NCI-H2107 treated with DMSO at 0.1 percent for 48 hours (cell line): ENCODE measurements around the gene PRSS50.

Experiments
- DNase-seq: peaks from one replicate; lab custom pipeline; 2025; ENCODE audit not compliant: unreplicated experiment; lab: John Stamatoyannopoulos, UW

Gene PRSS50

DNA sequence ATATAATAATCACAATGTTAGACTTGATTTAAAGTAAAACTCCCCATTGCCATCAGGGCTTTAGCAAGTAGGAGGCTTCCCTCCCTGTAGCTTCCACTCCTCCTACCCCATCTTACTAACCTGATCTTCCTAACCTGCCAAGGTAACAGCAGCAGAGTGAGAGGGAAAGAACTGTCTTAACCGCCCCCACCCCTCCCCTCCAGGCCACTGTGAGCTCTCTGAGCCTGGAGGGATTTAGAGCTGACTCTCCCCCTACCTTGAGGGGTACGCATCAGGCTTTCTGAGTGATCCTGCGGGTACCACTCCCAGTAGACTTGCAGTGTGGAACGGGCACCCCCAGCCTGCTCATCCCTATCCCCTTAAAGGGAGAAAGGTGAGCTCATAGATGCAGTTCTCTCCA is 11.4 kb upstream of the PRSS50 start:
- no peak for DNase-seq

- DNase-seq: no peak
Observed at GRCh38 chr3:46725621-46726314, 8.1 kb upstream of the PRSS50 start.

GRCh38 chr3:46724424-46724823 is 6.8 kb upstream of the PRSS50 start:
- no peak for DNase-seq

GRCh38 chr3:46722443-46722842 is 4.8 kb upstream of the PRSS50 start:
- no peak for DNase-seq

DNA sequence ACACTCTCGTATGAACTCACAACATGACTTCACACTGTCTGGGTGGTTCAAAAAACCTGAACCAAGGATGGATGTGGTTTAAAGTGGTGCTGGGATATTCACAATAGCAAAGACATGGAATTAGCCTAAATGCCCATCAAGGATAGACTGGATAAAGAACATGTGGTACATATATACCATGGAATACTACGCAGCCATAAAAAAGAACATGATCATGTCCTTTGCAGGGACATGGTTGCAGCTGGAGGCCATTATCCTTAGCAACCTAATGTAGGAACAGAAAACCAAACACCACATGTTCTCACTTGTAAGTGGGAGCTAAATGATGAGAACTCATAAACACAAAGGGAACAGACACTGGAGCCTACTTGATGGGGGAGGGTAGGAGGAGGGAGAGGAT is 3.3 kb upstream of the PRSS50 start:
- no peak for DNase-seq

GRCh38 chr3:46719735-46720271 is 2.1 kb upstream of the PRSS50 start:
- no peak for DNase-seq

GRCh38 chr3:46719044-46719565 is 1.4 kb upstream of the PRSS50 start:
- DNase-seq: no peak

DNA sequence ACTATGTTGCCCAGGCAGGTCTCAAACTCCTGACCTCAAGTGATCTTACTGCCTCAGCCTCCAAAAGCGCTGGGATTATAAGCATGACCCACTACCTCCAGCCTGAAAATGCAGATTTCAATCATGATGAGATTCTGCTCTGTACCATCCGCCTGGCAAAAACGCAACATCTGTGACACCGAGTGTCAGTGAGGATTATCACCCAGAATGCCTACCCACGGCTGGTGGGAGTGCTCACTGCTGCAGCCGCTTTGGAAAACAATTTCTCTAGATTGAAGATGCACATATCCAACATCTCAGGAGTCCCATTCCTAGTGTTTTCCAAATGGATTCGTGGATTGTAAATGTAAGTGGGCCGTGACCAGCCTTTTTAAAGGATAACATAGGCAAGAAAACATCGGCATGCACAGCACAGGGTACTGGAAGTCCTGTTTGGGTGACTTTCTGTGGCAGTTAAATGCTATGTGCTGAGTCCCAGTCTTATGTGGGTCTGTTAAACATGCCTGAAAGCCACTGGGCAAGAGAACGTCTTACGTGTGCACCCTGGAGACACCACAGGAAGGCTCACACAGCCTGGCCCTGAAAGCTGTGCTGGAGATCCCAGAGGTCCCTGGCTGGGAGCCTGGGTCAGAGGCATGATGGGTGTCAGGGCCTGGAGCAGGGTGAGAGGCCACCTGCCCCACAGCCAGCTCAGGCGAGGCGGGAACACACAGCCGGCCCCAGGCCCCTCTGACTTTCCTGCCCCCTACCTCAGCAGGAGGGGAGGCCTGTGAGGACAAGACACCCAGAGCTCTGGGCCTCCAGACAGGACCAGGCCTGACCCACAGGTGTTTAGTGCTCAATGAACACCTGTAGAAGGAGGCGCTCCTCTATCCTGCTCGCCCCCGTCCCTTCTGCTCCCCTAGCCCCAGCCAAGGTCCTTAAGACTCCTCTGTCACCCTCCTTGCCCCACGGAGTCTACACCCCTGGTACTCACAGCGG is 918 bp downstream of the PRSS50 start:
- no peak for DNase-seq

DNA sequence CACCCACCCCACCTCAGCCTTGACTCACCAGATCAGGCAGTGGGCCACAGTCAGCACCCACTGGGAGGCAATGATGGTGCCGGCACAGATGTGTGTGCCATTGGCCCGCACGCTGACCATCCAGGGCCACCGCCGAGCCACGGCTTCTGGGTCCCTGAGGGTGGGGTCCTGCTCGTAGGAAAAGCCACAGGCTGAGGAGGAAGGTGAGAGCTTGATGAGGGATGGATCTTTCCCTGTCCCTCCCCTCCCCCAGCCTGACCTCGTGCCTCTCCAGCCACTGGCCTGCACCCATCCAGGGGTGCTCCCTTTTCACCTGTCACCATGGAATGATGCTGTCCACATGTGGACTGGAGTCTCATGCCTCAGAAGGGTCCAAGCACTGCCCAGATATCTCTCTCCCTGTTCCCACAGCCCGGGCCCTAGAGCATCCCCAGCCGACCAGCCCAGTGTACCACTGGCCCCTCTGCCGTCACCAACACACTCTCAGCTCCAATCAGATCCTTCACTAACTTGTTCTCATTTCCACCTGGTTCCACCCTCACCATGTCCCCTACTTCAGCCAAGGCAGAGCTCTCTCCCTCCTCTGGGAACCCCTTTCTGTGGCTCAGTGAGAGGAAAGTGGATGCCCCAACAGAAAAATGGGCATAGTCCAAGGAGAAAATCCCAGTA is 2.0 kb downstream of the PRSS50 start:
- DNase-seq: no peak

DNA sequence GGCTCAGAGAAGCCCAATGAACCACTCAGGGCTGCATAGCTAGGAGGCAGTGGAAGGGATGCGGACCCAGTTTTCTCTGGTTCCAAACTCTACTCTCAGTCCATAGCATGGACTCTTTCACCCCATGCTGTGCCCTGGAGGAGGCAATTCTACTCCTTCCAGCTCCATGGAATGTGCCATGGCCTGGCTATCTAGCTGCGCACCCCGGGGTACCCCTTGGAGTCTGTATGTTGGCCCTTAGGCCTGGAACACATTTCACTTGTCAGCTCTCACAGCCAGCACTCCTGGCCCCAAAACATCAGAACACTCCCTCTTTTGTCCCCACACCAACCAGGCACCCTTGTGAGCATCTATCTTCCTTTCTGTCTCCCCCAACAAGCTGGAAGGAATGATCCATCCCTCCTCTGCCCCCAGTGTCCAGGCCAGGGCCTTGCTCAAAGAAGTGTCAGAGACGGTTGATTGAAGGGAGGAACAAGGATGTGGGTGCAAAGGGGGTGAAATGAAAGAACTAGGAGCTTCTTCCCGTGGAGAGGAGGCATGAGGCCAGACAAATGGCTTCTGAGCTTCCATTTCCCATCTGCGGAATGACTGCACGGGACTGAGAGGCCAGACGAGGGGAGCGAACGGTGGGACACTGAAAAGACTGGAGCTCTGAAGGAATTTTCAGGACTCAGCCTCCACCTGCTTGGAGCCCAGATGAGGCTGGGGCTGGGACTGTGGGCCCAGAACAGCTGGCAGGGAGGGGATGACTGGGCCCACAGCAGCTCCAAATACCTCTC is 2.8 kb downstream of the PRSS50 start:
- DNase-seq: no peak

GRCh38 chr3:46713898-46714552 is 3.6 kb downstream of the PRSS50 start:
- no peak for DNase-seq

DNA sequence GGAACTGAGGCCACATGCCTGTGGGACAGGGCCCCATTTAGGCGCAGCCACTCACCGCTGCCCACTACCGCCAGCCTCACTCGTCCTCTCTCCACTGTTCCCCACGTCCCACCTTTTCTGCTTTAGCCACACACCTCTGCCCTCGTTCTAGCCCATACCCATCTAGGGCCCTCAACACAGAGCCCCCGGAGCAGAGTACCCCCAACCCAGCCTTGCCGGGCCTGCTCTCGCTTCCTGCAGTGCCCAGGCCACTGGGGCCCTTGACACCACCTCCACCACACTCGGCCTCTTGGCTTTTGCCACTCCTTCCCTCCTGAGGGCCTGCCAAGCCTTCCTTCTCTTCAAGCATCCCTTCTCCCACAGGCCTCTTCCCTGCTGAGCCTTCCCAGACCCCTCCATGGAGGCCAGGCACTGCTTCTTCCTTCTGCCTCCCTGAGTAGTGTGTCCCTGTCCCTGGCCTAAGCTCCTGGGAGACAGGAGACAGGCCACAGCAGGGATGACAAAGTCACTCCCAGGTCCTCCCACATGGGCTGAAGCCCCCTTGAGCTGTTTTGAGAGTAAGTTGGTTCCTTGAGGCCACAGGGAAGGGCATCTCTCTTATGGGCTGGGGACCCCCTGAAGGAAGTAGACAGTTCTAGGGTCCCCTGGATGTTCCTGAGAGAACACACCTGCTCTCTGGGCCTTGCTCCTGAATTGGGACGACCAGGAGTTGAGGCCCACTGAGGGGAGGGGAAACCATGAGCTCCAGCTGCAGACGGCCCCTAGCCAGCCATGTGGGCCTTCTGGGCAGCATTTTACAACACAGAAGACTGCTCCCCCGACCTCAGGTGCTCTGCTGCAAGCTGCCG is 4.4 kb downstream of the PRSS50 start:
- no peak for DNase-seq

DNA sequence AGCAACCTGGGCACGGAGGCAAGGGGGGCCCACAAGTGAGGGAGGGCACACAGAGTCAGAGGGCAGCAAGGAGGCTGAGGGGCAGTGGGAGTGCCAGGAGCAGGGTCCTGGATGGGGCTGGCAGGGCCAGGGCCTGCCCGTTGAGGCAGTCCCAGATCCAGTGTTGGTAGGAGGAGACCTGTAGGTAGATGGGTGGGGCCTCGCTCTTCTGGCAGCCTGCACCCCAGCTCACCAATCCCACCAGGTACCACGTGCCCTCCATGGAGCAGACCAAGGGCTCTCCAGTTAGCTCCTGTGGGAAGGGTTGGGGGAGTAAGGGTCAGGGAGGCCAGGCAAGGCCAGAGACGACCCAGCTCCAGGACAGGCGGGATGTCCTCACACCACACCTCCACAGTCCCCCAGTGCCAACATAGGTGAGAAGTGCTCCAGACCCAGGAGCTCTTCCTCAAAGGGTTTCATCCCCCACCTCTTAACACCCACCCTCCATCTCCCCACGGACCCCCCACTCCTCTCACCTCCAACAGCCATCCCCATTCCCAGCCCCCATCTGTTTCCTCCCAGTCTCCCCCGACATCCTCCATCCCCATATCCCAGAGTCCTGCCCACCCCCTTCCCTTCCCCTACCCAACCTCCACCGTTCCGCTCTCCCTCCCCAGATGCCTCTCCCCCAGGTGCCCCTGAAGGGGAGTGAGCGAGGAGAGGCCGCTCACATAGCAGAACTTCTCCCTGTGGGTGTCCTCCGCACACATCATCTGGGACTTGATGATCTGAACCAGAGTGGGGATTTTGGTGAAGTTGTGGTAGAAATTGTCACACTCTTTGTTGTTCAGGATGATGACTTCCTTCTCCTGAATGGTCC is 5.2 kb downstream of the PRSS50 start:
- no peak for DNase-seq

- no peak for DNase-seq
Observed at GRCh38 chr3:46711760-46712159, 5.9 kb downstream of the PRSS50 start.

- no peak for DNase-seq
Observed at GRCh38 chr3:46711305-46711704, 6.4 kb downstream of the PRSS50 start.

DNA sequence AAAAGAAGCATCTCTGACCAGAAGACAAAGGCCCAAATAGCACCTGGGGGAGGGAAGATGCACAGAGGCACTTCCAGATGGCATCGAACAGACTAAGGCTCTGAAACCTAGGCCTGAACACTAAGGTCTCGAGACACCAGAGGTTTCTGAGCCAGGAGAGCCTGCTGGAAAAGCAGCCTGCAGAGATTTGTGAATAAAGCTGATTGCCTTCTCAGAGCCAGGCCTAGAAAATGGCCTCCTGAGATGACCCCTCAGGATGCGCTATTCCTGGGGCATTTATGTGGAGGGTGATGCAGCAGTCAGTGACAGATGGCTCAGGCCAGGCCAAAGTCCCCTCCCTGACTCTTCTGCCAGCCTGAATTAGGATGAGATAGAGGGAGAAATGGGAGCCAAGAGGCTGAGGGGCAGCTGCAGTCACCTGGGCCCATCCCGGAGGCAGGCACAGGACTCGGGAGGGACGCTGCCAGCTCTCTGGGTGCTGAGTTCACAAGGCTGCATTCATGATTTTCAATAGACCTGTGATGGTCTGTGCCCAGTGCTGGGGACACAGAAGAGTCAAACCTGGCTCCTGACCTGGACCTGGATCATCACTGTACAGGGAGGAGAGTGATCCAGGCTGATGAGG is 6.9 kb downstream of the PRSS50 start:
- no peak for DNase-seq

DNA sequence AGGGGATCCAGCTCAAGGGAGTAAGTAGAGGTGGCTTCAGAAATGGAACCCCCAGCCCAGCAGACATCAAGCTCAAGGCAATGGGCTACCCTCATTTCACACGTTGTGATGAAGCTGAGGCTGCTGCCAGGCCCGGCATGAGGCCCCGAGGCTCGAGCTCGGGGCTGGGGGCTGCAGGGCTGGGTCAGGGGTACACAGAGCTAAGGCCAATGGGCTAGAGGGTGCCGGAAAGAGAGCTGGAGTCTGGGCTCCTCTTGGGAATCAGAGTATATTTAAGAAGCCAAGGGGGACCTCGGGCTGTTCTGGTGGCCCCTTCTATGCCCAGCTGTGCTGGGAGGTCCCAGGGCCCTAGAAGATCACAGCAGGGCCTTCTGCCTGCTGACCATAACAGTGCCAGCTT is 7.4 kb downstream of the PRSS50 start:
- DNase-seq: no peak

GRCh38 chr3:46709721-46710120 is 7.9 kb downstream of the PRSS50 start:
- DNase-seq: no peak
